Type B pancreatic cell (in vitro differentiated cells): ENCODE measurements around the gene SOS2. TPM values are rescaled to one million over a fixed set of nuclear protein-coding genes. Genes with fewer than 3 reads are reported as not detected.

Experiments used
- DNase-seq: peaks from one replicate; pipeline ENCODE4 v3.0.0; 2021; ENCODE audit warnings: mixed read lengths; ENCODE audit not compliant: unreplicated experiment; ENCODE audit errors: extremely low spot score
- H3K27ac Mint-ChIP-seq: 2 replicates; pipeline ENCODE4 v1.8.0; 2021; ENCODE audit warnings: mild to moderate bottlenecking, mixed read lengths
- H3K27me3 Mint-ChIP-seq: 2 replicates; pipeline ENCODE4 v1.8.0; 2021; ENCODE audit warnings: mixed read lengths
- H3K36me3 Mint-ChIP-seq: 2 replicates; pipeline ENCODE4 v1.8.0; 2021; ENCODE audit warnings: mixed read lengths
- H3K4me1 Mint-ChIP-seq: one replicate; pipeline ENCODE4 v1.8.0; 2021; ENCODE audit warnings: mixed read lengths; ENCODE audit not compliant: unreplicated experiment
- H3K4me3 Mint-ChIP-seq: 2 replicates; pipeline ENCODE4 v1.8.0; 2021; ENCODE audit warnings: mild to moderate bottlenecking, mixed read lengths
- H3K9me3 Mint-ChIP-seq: 2 replicates; pipeline ENCODE4 v1.8.0; 2021; ENCODE audit warnings: mixed read lengths
- total RNA-seq: library from RNA; stranded (reverse); gene quantifications from 2 replicates; pipeline ENCODE4 v1.2.1, GENCODE V29; 2021; ENCODE audit warnings: low replicate concordance
- TF ChIP-seq, protein P1 (sequence below): fragments of 200-600 bp; sonication (generic); conservative IDR thresholded peaks from 2 replicates; pipeline ENCODE4 v1.5.0; 2021; ENCODE audit warnings: antibody characterized with exemption, mild to moderate bottlenecking

SOS2 gene
- total RNA-seq, 1 donor from 2014 or later = 34.6 TPM

DNA sequence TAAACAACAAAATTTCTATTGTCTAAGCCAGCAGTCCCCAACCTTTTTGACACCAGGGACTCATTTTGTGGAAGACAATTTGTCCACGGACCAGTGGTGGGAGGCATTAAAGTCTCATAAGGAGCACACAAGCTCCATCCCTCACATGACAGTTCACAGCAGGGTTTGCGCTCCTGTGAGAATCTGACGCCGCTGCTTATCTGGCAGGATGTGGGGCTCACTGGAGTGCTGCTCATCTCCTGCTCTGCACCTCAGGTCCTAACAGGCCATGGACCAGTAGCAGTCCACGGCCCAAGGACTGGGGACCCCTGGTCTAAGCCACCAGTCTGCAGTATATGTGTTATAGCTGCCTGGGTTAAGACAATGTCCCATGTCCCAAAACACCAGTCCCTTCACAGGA, 142.2 kb downstream of the SOS2 start:
- Mint-ChIP-seq H3K27me3 (no peaks in the 10 kb centered on the region), H3K36me3 (peaks cover 5% of the 10 kb centered on the region), H3K4me3 (no peak overlapping the region), H3K9me3 (no peaks in the 10 kb centered on the region), H3K4me1 (peaks cover 30% of the 10 kb centered on the region), H3K27ac (no peak overlapping the region)
- TF ChIP-seq, protein P1, sequence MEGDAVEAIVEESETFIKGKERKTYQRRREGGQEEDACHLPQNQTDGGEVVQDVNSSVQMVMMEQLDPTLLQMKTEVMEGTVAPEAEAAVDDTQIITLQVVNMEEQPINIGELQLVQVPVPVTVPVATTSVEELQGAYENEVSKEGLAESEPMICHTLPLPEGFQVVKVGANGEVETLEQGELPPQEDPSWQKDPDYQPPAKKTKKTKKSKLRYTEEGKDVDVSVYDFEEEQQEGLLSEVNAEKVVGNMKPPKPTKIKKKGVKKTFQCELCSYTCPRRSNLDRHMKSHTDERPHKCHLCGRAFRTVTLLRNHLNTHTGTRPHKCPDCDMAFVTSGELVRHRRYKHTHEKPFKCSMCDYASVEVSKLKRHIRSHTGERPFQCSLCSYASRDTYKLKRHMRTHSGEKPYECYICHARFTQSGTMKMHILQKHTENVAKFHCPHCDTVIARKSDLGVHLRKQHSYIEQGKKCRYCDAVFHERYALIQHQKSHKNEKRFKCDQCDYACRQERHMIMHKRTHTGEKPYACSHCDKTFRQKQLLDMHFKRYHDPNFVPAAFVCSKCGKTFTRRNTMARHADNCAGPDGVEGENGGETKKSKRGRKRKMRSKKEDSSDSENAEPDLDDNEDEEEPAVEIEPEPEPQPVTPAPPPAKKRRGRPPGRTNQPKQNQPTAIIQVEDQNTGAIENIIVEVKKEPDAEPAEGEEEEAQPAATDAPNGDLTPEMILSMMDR = no peak
- no peak for DNase-seq

DNA sequence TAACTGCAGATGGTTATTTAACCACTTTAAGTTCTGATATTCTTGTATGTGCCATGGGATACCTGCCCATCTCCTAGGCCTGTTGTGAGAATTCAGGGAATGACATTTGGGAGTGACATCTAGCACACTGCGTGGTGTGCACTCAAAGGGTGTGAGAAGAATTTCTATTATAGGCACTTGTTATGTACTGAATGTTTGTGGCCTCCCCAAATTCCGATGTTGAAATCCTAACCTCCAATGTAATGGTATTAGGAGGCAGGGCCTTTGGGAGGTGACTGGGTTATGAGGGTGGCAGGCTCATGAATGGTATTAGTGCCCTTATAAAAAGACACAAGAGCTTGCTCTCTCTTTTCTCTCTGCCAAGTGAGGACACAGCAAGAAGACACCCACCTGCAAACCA, 142.6 kb downstream of the SOS2 start:
- H3K4me3 Mint-ChIP-seq = no peak overlapping the region
- no peaks in the 10 kb centered on the region for H3K9me3 Mint-ChIP-seq
- no peaks in the 10 kb centered on the region for H3K27me3 Mint-ChIP-seq
- no peak for DNase-seq
- peaks cover 27% of the 10 kb centered on the region for H3K4me1 Mint-ChIP-seq
- TF ChIP-seq, protein P1 = no peak
- peaks cover 5% of the 10 kb centered on the region for H3K36me3 Mint-ChIP-seq
- no peak overlapping the region for H3K27ac Mint-ChIP-seq

DNA sequence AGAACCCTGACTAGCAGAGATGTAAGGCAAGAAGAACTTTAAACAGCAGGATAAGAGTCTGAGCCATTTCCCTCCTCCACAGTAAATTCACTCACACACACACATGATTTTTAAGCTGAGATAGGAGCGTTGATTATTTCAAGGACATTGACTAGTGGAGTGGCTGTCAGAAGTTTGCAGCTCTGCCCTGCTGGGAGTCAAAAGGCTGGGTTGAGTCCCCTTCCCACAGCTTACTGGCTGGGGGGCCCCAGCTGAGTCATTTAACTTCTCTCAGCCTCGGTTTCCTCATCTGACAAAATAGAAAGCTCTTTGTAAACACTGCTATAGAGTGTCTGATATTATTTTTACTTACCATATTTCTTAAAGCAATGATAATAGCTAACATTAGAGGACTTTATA, 143.3 kb downstream of the SOS2 start:
- H3K4me1 Mint-ChIP-seq = peaks cover 21% of the 10 kb centered on the region
- no peaks in the 10 kb centered on the region for H3K9me3 Mint-ChIP-seq
- TF ChIP-seq, protein P1 = no peak
- H3K27ac Mint-ChIP-seq = no peak overlapping the region
- no peak for DNase-seq
- no peaks in the 10 kb centered on the region for H3K36me3 Mint-ChIP-seq
- H3K27me3 Mint-ChIP-seq = no peaks in the 10 kb centered on the region
- no peak overlapping the region for H3K4me3 Mint-ChIP-seq

DNA sequence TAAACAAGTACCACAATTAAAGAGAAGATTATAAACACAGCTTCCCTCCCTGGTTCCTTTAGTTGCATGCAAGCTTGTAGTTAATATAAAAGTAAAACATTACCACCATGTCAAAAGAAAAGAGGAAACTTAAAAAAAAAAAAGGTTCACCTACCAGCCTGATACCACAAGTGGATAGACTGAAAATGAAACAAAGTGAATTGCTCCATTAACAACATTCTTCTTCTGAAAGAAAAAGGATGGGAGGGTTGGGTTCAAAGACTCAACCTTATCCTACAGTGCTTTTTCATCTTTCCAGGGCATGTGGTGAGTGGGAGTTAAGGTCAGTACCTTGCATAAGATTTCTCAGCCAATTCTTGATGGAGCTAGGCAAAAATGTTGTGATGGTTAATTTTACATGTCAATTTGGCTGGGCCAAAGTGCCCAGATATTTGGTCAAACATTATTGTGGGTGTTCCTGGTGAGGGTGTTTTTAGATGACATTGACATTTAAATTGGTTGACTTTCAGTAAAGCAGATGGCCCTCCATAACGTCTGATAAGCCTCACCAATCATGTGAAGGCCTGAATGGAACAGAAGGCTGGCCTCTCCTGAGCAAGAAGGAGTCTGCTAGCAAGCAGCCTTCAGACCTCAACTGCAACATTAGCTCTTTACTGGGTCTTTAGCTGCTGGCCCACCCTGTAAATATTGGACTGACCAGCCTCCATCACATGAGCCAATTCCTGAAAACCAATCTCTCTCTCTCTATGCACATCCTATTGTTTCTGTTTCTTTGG, 143.8 kb downstream of the SOS2 start:
- peaks cover 19% of the 10 kb centered on the region for H3K4me1 Mint-ChIP-seq

DNA sequence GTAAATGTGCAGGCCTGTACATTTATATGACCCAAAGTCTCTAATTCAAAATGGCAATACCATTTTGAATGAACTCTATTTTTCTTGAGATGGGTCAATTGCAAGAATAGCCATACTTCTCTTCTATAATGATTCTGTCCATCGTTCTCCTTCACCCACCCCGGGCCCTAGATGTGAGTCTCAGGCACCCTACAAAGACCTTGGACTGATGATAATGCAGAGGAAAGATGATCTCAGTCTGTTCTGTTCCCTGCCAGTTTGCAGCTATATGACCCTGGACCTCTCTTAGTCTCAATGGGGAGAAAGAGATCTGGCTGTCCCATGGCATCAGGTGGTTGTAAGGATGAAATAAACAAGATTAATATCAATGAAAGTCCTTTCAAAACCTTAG, 145.1 kb downstream of the SOS2 start:
- Mint-ChIP-seq H3K9me3 (no peaks in the 10 kb centered on the region), H3K36me3 (no peaks in the 10 kb centered on the region), H3K27me3 (no peaks in the 10 kb centered on the region), H3K4me3 (no peak overlapping the region), H3K27ac (no peak overlapping the region), H3K4me1 (peaks cover 29% of the 10 kb centered on the region)
- TF ChIP-seq, protein P1 = no peak
- DNase-seq = no peak

More for the DNA sequence above, 143.8 kb downstream of the SOS2 start:
- TF ChIP-seq, protein P1 = no peak
- Mint-ChIP-seq H3K9me3 (no peaks in the 10 kb centered on the region), H3K4me3 (no peak overlapping the region), H3K36me3 (no peaks in the 10 kb centered on the region), H3K27me3 (no peaks in the 10 kb centered on the region), H3K27ac (no peak overlapping the region)
- no peak for DNase-seq
